HepG2 (cell line): ENCODE data around the gene DENND2A. TPM values are rescaled to one million over a fixed set of nuclear protein-coding genes. Genes with fewer than 3 reads are reported as not detected.
A peak's percentile ranks its signal among the peaks of the same experiment; 100 is the strongest.

ENCODE experiments used
- ATAC-seq: fragments of 200-7000 bp; cut with Tn5 transposase; 3 replicates; pipeline ENCODE4 v1.9.1; 2020; ENCODE audit warnings: mild to moderate bottlenecking, moderate library complexity
- BruUV-seq: library from RNA; stranded (reverse); fragments of 400-500 nt; replicated peaks from 2 replicates; lab custom pipeline; 2021; lab: Mats Ljungman, UMichigan
- CTCF ChIA-PET: fragments of 300-600 bp; formaldehyde crosslinking; extraction: SDS; loops from one replicate; lab custom pipeline; 2021; ENCODE audit warnings: low total read pairs, inconsistent platforms, low intra/inter-chr PET ratio; lab: Yijun Ruan, JAX
- POLR2A ChIA-PET: fragments of 350-600 bp; sonication (Branson Sonifier 250); formaldehyde crosslinking; loops from one replicate; lab custom pipeline; 2020; ENCODE audit warnings: antibody characterized with exemption, inconsistent platforms; lab: Yijun Ruan, JAX
- DNase-seq: peaks from one replicate; pipeline ENCODE4 v3.0.0-alpha.2; 2015; ENCODE audit warnings: low spot score
- FAIRE-seq: peaks from 3 replicates; lab custom pipeline; 2011; peaks lifted over from hg19 to GRCh38; lab: Jason Lieb, UNC
- H2AFZ ChIP-seq: one replicate; pipeline ENCODE4 v1.6.1; 2011; ENCODE audit warnings: low read length, inconsistent platforms
- H3K27ac ChIP-seq: fragments of 300-600 bp; 3 replicates; pipeline ENCODE4 v1.8.0; 2011; ENCODE audit warnings: mixed run types, mild to moderate bottlenecking, mixed read lengths, low read length, inconsistent platforms; ENCODE audit not compliant: insufficient read depth; ENCODE audit errors: extremely low read length
- H3K27me3 ChIP-seq, 2 experiments: fragments of 200-600 bp in 1 of 2; 2 replicates in 1 of 2; 3 replicates in 1 of 2; pipeline versions ENCODE4 v1.6.0 to v1.8.0; 2011; ENCODE audit warnings: low read length in 2 of 2, mild to moderate bottlenecking in 2 of 2, moderate library complexity in 2 of 2, inconsistent platforms in 1 of 2; ENCODE audit not compliant: insufficient read depth in 2 of 2, control insufficient read depth in 1 of 2
- H3K36me3 ChIP-seq, 2 experiments: fragments of 200-600 bp in 1 of 2; replicated peaks in 1 of 2; 2 replicates in 1 of 2; 3 replicates in 1 of 2; pipeline versions ENCODE4 v1.5.1 to v1.8.0; 2011; ENCODE audit warnings: low read length in 2 of 2, inconsistent platforms in 1 of 2; ENCODE audit not compliant: insufficient read depth in 2 of 2, control insufficient read depth in 1 of 2
- H3K4me1 ChIP-seq: 2 replicates; pipeline ENCODE4 v1.5.1; 2012; ENCODE audit warnings: low read length, inconsistent platforms; ENCODE audit not compliant: insufficient read depth
- H3K4me2 ChIP-seq: 2 replicates; pipeline ENCODE4 v1.6.0; 2011; ENCODE audit warnings: low read depth, low read length, inconsistent platforms
- H3K4me3 ChIP-seq, 3 experiments: fragments of 200-600 bp in 1 of 3; sonication (generic), shearing (Covaris generic) in 1 of 3; replicated peaks in 1 of 3; 2 replicates each; pipeline ENCODE4 v1.5.1; 2011 to 2016; ENCODE audit warnings: low read length in 3 of 3, inconsistent platforms in 2 of 3, low read depth in 2 of 3, mild to moderate bottlenecking in 2 of 3, control low read depth in 1 of 3, mixed read lengths in 1 of 3; ENCODE audit not compliant: insufficient read depth in 1 of 3
- H3K79me2 ChIP-seq: one replicate; pipeline ENCODE4 v1.6.1; 2011; ENCODE audit warnings: low read length, inconsistent platforms; ENCODE audit not compliant: insufficient read depth
- H3K9ac ChIP-seq: 2 replicates; pipeline ENCODE4 v1.6.0; 2011; ENCODE audit warnings: mild to moderate bottlenecking, low read depth, low read length, inconsistent platforms; ENCODE audit not compliant: insufficient read depth
- H3K9me3 ChIP-seq: 2 replicates; pipeline ENCODE4 v1.5.1; 2012; ENCODE audit warnings: mild to moderate bottlenecking, low read length
- H4K20me1 ChIP-seq: 2 replicates; pipeline ENCODE4 v1.6.0; 2011; ENCODE audit warnings: inconsistent platforms, mild to moderate bottlenecking, low read length, moderate library complexity; ENCODE audit not compliant: insufficient read depth
- ARNT2 ChIP-seq: sonication (generic); formaldehyde crosslinking; IDR thresholded peaks from 2 replicates; pipeline ENCODE4 v1.8.0; 2022; ENCODE audit warnings: mild to moderate bottlenecking, low read depth, missing genetic modification reagents, moderate library complexity
- BCL6 ChIP-seq: IDR thresholded peaks from 2 replicates; pipeline ENCODE4 v1.6.1; 2016; ENCODE audit warnings: missing genetic modification reagents, missing compliant biosample characterization
- CCAR2 ChIP-seq: fragments of 200-400 bp; formaldehyde crosslinking; optimal IDR thresholded peaks from 2 replicates; pipeline ENCODE3; 2018; ENCODE audit warnings: low read depth, mild to moderate bottlenecking, low read length, moderate library complexity
- CHD2 ChIP-seq: IDR thresholded peaks from 2 replicates; pipeline ENCODE4 v1.6.1; 2011; ENCODE audit warnings: low read depth, low read length, improper control_type of control experiment
- GATA4 ChIP-seq: sonication (generic); IDR thresholded peaks from 2 replicates; pipeline ENCODE4 v1.6.1; 2016; ENCODE audit warnings: antibody characterized with exemption, low read depth, borderline replicate concordance
- KMT2A ChIP-seq: sonication (generic); formaldehyde crosslinking; IDR thresholded peaks from 2 replicates; pipeline ENCODE4 v1.4.0; 2020; ENCODE audit warnings: missing genetic modification reagents
- MXI1 ChIP-seq: IDR thresholded peaks from 3 replicates; pipeline ENCODE4 v1.6.1; 2012; ENCODE audit warnings: low read depth, low read length, inconsistent platforms, borderline replicate concordance
- NCOR1 ChIP-seq: fragments of 200-600 bp; sonication (generic); IDR thresholded peaks from 2 replicates; pipeline ENCODE4 v1.7.0; 2017; ENCODE audit warnings: antibody characterized with exemption, low read length, borderline replicate concordance
- PRMT3 ChIP-seq: sonication (generic); formaldehyde crosslinking; IDR thresholded peaks from 2 replicates; pipeline ENCODE4 v1.8.1; 2022; ENCODE audit warnings: low read depth, mild to moderate bottlenecking, moderate library complexity, missing genetic modification reagents, borderline replicate concordance
- REXO4 ChIP-seq: sonication (generic); formaldehyde crosslinking; IDR thresholded peaks from 2 replicates; pipeline ENCODE4 v1.8.0; 2022; ENCODE audit warnings: missing genetic modification reagents, mild to moderate bottlenecking, borderline replicate concordance
- TBP ChIP-seq: sonication (generic); formaldehyde crosslinking; IDR thresholded peaks from 2 replicates; pipeline ENCODE4 v1.5.0; 2020; ENCODE audit warnings: missing genetic modification reagents
- TEF ChIP-seq: sonication (generic); formaldehyde crosslinking; IDR thresholded peaks from 2 replicates; pipeline ENCODE4 v1.5.0; 2020; ENCODE audit warnings: missing genetic modification reagents
- USF2 ChIP-seq, 2 experiments: sonication (generic) in 1 of 2; formaldehyde crosslinking in 1 of 2; IDR thresholded peaks; 2 replicates each; pipeline versions ENCODE4 v1.5.1 to v1.6.1; 2011 to 2020; ENCODE audit warnings: borderline replicate concordance in 1 of 2, low read depth in 1 of 2, low read length in 1 of 2, mild to moderate bottlenecking in 1 of 2, missing genetic modification reagents in 1 of 2, moderate library complexity in 1 of 2
- ZBTB42 ChIP-seq: sonication (generic); formaldehyde crosslinking; IDR thresholded peaks from 2 replicates; pipeline ENCODE4 v1.5.0; 2020; ENCODE audit warnings: mild to moderate bottlenecking, missing genetic modification reagents
- ZNF207 ChIP-seq: fragments of 450-650 bp; IDR thresholded peaks from 2 replicates; pipeline ENCODE4 v1.6.1; 2016; ENCODE audit warnings: antibody characterized with exemption, borderline replicate concordance
- ZNF33A ChIP-seq: sonication (generic); formaldehyde crosslinking; IDR thresholded peaks from 2 replicates; pipeline ENCODE4 v1.5.1; 2020; ENCODE audit warnings: missing genetic modification reagents, mild to moderate bottlenecking, moderate library complexity, borderline replicate concordance
- ZNF7 ChIP-seq: IDR thresholded peaks from 2 replicates; pipeline ENCODE4 v1.6.1; 2016; ENCODE audit warnings: missing biosample characterization, missing genetic modification reagents
- ZNF709 ChIP-seq: sonication (generic); formaldehyde crosslinking; IDR thresholded peaks from 2 replicates; pipeline ENCODE4 v1.5.0; 2020; ENCODE audit warnings: mild to moderate bottlenecking, missing genetic modification reagents
- ZNF782 ChIP-seq: sonication (generic); formaldehyde crosslinking; IDR thresholded peaks from 2 replicates; pipeline ENCODE4 v1.4.0; 2020; ENCODE audit warnings: missing genetic modification reagents, mild to moderate bottlenecking, borderline replicate concordance
- WGBS: methylation state at CpG from one replicate; pipeline ENCODE4 v1.1.6; 2017; ENCODE audit warnings: low lambda C conversion rate; 5-methylcytosine and 5-hydroxymethylcytosine counted together
- in situ Hi-C: cut with HindIII; loops from 2 replicates; pipeline ENCODE4 v1.10.0; 2017; ENCODE audit warnings: low pct_unique_long_range_greater_than_20kb; ENCODE audit not compliant: extremely low pct_ligation_motif_present
- intact Hi-C: fragments of 100-400 bp; cut with micrococcal nuclease; formaldehyde crosslinking; loops from one replicate; pipeline ENCODE4 v1.10.0; 2022; ENCODE audit not compliant: unreplicated experiment
- polyA plus RNA-seq, 8 experiments: library from polyadenylated mRNA; depleted of rRNA in 3 of 8; stranded (reverse) in 7 of 8; unstranded in 1 of 8; fragments of >200 nt; fragmentation: Illumina TruSeq in 4 of 8; extraction: Trizol in 4 of 8; gene quantifications; 2 replicates each; pipeline versions ENCODE4 v1.2.1 to v1.2.3, GENCODE V29; 2011 to 2016; ENCODE audit warnings: low read depth in 4 of 8, missing spikeins in 1 of 8, mixed read lengths in 1 of 8; ENCODE audit not compliant: insufficient read depth in 1 of 8
- total RNA-seq, 5 experiments: library from RNA; depleted of rRNA; stranded (reverse); fragments of >200 nt; fragmentation: Illumina TruSeq; extraction: Trizol; gene quantifications; 2 replicates each; pipeline ENCODE4 v1.2.3, GENCODE V29; 2016; ENCODE audit warnings: low read depth in 1 of 5

DENND2A gene
- total and polyA plus RNA-seq, 2 of the 13 experiments (the other 11 are each of a cell fraction or from before 2014, with no cell fraction given): not detected

- no peak for DNase-seq
Measured at GRCh38 chr7:140506788-140507464, 133.7 kb downstream of the DENND2A start.

More at GRCh38 chr7:140506788-140507464, 133.7 kb downstream of the DENND2A start:
- no peak overlapping the region for H3K27ac ChIP-seq
- in situ Hi-C loops (no loop called here), intact Hi-C loops (no loop called here)
- H3K4me3 ChIP-seq: no peak overlapping the region
- ATAC-seq (peak; percentile 66), FAIRE-seq (no peak)
- H3K27me3 ChIP-seq: peaks cover 0 to 5% of the 10 kb centered on the region in 2 experiments; a peak in 1 of 5 replicates
- POLR2A ChIA-PET: no interaction called here
- H2AFZ ChIP-seq: no peak overlapping the region
- no peaks in the 10 kb centered on the region for H3K9me3 ChIP-seq
- H4K20me1 ChIP-seq: no peaks in the 10 kb centered on the region
- no peak overlapping the region for H3K4me2 ChIP-seq
- TF ChIP-seq PRMT3 (CRISPR knock-in tag) (no peak), CCAR2 (no peak), ZNF7 (CRISPR knock-in tag) (no peak), ZNF207 (no peak), BCL6 (CRISPR knock-in tag) (no peak), TBP (CRISPR knock-in tag) (no peak), ZBTB42 (no peak), KMT2A (CRISPR knock-in tag) (no peak), ZNF782 (no peak), ZNF709 (CRISPR knock-in tag) (no peak), USF2 (IDR thresholded peaks at IDR 0.05; ENCODE audit: low read depth, low read length) (no peak), USF2 (CRISPR knock-in tag; IDR thresholded peaks at IDR 0.05; ENCODE audit: borderline replicate concordance) (no peak), NCOR1 (no peak), CHD2 (no peak), REXO4 (CRISPR knock-in tag) (no peak), ZNF33A (no peak), ARNT2 (CRISPR knock-in tag) (no peak), GATA4 (no peak), MXI1 (no peak), TEF (CRISPR knock-in tag) (no peak)
- no peak overlapping the region for H3K9ac ChIP-seq
- H3K79me2 ChIP-seq: no peaks in the 10 kb centered on the region
- no TSS peak for BruUV-seq
- no peaks in the 10 kb centered on the region for H3K36me3 ChIP-seq
- 0 out of 2 replicates have a peak, but pooled peaks cover 6% of the 10 kb centered on the region for H3K4me1 ChIP-seq
- CTCF ChIA-PET: no interaction called here
- 10% methylated on average over 2 of the region's 5 CpGs for WGBS
